ENCODE measurements around the gene DOK5. TPM values are rescaled to one million over a fixed set of nuclear protein-coding genes. Genes with fewer than 3 reads are reported as not detected.

DOK5 gene
- total and polyA plus RNA-seq, 2 of the 8 experiments (the other 6 are each of a cell fraction or from before 2014, with no cell fraction given): 8.9 to 15.0 TPM

DNA sequence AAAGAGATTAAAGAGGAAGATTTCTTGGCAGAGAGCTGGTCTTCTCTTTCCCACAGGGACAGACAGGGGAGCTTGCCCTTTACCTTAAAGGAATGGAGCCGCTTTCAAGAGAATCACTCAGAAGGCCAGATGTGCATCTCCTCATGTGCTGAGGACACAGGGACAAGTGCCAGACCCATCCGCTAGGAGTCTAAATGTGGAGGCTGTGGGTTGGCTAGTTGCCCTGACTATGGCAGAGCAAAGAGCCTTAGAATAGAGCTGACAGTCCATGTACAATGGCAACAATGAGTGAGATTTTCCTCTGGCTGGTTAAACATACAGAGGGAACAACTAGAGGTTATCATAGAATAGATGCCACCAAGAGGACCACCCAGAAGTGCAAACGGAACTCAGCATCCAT, 7.3 kb upstream of the DOK5 start:
- Histone ChIP-seq H3K4me3 (ENCODE audit: extremely low read depth in 1 of 4, insufficient read depth in 2 of 4, low read depth in 3 of 4, low read length in 4 of 4) (no peak overlapping the region), H3K4me2 (ENCODE audit: insufficient read depth in 1 of 2, low read depth in 2 of 2, low read length in 2 of 2) (no peak overlapping the region), H3K4ac (replicated peaks; ENCODE audit: insufficient read length, low read depth, low read length) (no peak overlapping the region), H3K36me3 (ENCODE audit: control insufficient read depth in 2 of 4, insufficient read depth in 4 of 4, low read length in 3 of 4) (no peaks in the 10 kb centered on the region), H3K27me3 (replicated peaks in 1 of 4; ENCODE audit: control insufficient read depth in 3 of 4, extremely low read depth in 1 of 4, insufficient read depth in 3 of 4, low read length in 3 of 4) (no peaks in the 10 kb centered on the region), H3K9ac (replicated peaks in 1 of 4; ENCODE audit: extremely low read depth in 1 of 4, low read depth in 3 of 4, low read length in 3 of 4) (no peak overlapping the region), H3K23ac (ENCODE audit: insufficient read length) (no peak overlapping the region), H4K5ac (ENCODE audit: insufficient read length, low read depth, low read length) (no peak overlapping the region), H2BK12ac (ENCODE audit: low read depth, low read length) (no peak overlapping the region), H4K91ac (replicated peaks; ENCODE audit: insufficient read length, low read length) (no peak overlapping the region), H3K56ac (replicated peaks; ENCODE audit: insufficient read length, low read depth, low read length) (no peak overlapping the region), H3K14ac (ENCODE audit: insufficient read length) (no peak overlapping the region), H2BK15ac (ENCODE audit: low read length) (no peak overlapping the region), H4K8ac (ENCODE audit: extremely low read depth, insufficient read depth, low read length) (no peak overlapping the region), H2BK20ac (ENCODE audit: low read length) (no peak overlapping the region), H3K23me2 (ENCODE audit: low read depth, low read length) (no peaks in the 10 kb centered on the region), H3K4me1 (replicated peaks in 1 of 4; ENCODE audit: control insufficient read depth in 3 of 4, insufficient read depth in 4 of 4, low read length in 3 of 4) (no peaks in the 10 kb centered on the region), H2BK5ac (ENCODE audit: low read depth, low read length) (no peak overlapping the region), H4K20me1 (replicated peaks in 1 of 2; ENCODE audit: control insufficient read depth in 1 of 2, insufficient read depth in 2 of 2, low read length in 2 of 2) (no peaks in the 10 kb centered on the region), H3K18ac (ENCODE audit: extremely low read depth, low read length) (no peak overlapping the region), H2AK5ac (ENCODE audit: low read depth, low read length) (no peak overlapping the region), H2AFZ (ENCODE audit: low read length) (no peak overlapping the region), H3K9me3 (ENCODE audit: insufficient read depth in 2 of 2, low read depth in 1 of 2, low read length in 1 of 2) (no peaks in the 10 kb centered on the region), H3K79me2 (ENCODE audit: control insufficient read depth in 1 of 2, insufficient read depth in 2 of 2, low read length in 2 of 2) (no peaks in the 10 kb centered on the region), H3K79me1 (ENCODE audit: low read depth, low read length) (no peaks in the 10 kb centered on the region), H3K27ac (ENCODE audit: low read depth, low read length) (no peak overlapping the region), H2BK120ac (replicated peaks; ENCODE audit: low read depth, low read length) (no peak overlapping the region)
- POLR2A ChIA-PET (ENCODE audit: partially characterized antibody): no interaction called here
- TF ChIP-seq RXRA (IDR thresholded peaks at IDR 0.05; ENCODE audit: insufficient read depth, low read depth, low read length): no peak
- TF ChIP-seq, protein P1, sequence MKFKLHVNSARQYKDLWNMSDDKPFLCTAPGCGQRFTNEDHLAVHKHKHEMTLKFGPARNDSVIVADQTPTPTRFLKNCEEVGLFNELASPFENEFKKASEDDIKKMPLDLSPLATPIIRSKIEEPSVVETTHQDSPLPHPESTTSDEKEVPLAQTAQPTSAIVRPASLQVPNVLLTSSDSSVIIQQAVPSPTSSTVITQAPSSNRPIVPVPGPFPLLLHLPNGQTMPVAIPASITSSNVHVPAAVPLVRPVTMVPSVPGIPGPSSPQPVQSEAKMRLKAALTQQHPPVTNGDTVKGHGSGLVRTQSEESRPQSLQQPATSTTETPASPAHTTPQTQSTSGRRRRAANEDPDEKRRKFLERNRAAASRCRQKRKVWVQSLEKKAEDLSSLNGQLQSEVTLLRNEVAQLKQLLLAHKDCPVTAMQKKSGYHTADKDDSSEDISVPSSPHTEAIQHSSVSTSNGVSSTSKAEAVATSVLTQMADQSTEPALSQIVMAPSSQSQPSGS (IDR thresholded peaks at IDR 0.05; ENCODE audit: low read length): no peak
- TF ChIP-seq, protein P2, sequence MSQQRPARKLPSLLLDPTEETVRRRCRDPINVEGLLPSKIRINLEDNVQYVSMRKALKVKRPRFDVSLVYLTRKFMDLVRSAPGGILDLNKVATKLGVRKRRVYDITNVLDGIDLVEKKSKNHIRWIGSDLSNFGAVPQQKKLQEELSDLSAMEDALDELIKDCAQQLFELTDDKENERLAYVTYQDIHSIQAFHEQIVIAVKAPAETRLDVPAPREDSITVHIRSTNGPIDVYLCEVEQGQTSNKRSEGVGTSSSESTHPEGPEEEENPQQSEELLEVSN (IDR thresholded peaks at IDR 0.05): no peak
- no peak for TF ChIP-seq EP300 (IDR thresholded peaks at IDR 0.05; ENCODE audit: borderline replicate concordance in 1 of 2, low read depth in 2 of 2, low read length in 2 of 2)
- no peak for TF ChIP-seq CHD1 (IDR thresholded peaks at IDR 0.05; ENCODE audit: low read depth, low read length)
- no peak for TF ChIP-seq SIN3A (conservative IDR thresholded peaks at IDR 0.05 in 1 of 2, IDR thresholded peaks at IDR 0.05 in 1 of 2; ENCODE audit: low read depth in 1 of 2, low read length in 2 of 2)
- no peak for TF ChIP-seq RNF2 (IDR thresholded peaks at IDR 0.05; ENCODE audit: borderline replicate concordance, low read depth, low read length, missing control alignments, poor library complexity, severe bottlenecking)
- TF ChIP-seq SP4 (IDR thresholded peaks at IDR 0.05; ENCODE audit: low read length): no peak
- TF ChIP-seq BRCA1 (IDR thresholded peaks at IDR 0.05; ENCODE audit: low read depth, low read length): no peak
- TF ChIP-seq TAF7 (optimal IDR thresholded peaks at IDR 0.05; ENCODE audit: borderline replicate concordance, low read depth, low read length): no peak
- TF ChIP-seq ASH2L (IDR thresholded peaks at IDR 0.05; ENCODE audit: low read length): no peak
- 87% methylated on average over 3 of the region's 3 CpGs; no CpG with 5 or more reads in 1 of the 2 experiments for WGBS, 2 experiments (ENCODE audit: extremely low coverage in 1 of 2, insufficient coverage in 1 of 2, insufficient read length in 1 of 2, insufficient replicate concordance in 2 of 2, low coverage in 1 of 2, low lambda C conversion rate in 2 of 2, missing lambda C conversion rate in 1 of 2)
- DNase-seq (ENCODE audit: low read depth in 1 of 2, low spot score in 2 of 2): no peak
- CTCF ChIA-PET (ENCODE audit: partially characterized antibody): interaction anchor here (1.1 to 1.2 kb wide), 2 partner anchors 11 to 106 kb away, joined by 3 to 6 read pairs; no protein-coding TSS in a partner anchor
- no peak for FAIRE-seq
